ENCODE data around the gene TTC34.
"Not testable (repeated sequence)": the region's sequence is repeated elsewhere in the genome, so short reads cannot be mapped to it uniquely, and the experiment has no call there.

- not testable (repeated sequence) for TF ChIP-seq POLR2A, CTCF (IDR thresholded peaks at IDR 0.05)
These were observed 26.2 kb downstream of the TTC34 start for GRCh38 chr1:2775333-2775732.

All from ovary (tissue), 3 donors.